Measurements from ENCODE around the gene ATP11B.

ATP11B gene

DNA sequence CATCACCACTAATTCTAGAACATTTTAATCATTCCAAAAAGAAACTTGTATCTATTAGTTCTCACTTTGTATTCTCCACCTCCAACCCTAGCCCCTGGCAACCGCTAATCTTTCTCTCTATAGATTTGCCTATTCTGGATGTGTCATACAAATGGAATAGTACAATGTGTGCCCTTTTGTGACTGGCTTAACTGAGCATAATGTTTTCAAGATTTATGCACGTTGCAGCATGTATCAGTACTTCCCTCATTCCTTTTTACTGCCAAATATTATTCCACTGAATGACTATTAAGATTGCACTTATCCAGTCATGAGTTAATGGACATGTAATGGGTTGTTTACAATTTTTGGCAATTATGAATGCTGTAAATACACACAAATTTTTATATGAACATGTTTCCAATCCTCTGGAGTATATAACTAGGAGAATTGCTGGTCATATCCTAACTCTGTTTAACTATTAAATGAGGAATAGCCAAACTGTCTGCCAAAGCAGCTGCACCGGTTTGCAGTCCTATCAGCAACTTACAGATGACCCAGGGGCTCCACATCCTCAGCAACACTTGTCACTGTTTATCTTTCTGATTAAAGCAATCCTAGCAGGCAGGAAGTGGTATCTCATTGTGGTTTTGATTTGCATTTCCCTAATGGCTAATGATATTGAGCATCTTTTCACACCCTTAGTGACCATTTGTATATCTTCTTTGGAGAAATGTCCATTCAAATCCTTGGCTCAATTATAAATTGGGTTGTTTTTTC lies 144.2 kb downstream of the ATP11B start:
- no peak for DNase-seq (ENCODE audit: low read depth)
- no peak for TF ChIP-seq CTCF (conservative IDR thresholded peaks at IDR 0.05; ENCODE audit: low read length)
- H3K4me3 ChIP-seq (ENCODE audit: low read length) = no peak overlapping the region

GRCh38 chr3:182940266-182940808 lies 147.0 kb downstream of the ATP11B start:
- no peak for TF ChIP-seq CTCF (conservative IDR thresholded peaks at IDR 0.05; ENCODE audit: low read length)
- DNase-seq (ENCODE audit: low read depth) = no peak
- no peak overlapping the region for H3K4me3 ChIP-seq (ENCODE audit: low read length)

GRCh38 chr3:182941719-182942118 lies 148.4 kb downstream of the ATP11B start:
- TF ChIP-seq CTCF (conservative IDR thresholded peaks at IDR 0.05; ENCODE audit: low read length) = no peak
- no peak for DNase-seq (ENCODE audit: low read depth)
- H3K4me3 ChIP-seq (ENCODE audit: low read length) = no peak overlapping the region

DNA sequence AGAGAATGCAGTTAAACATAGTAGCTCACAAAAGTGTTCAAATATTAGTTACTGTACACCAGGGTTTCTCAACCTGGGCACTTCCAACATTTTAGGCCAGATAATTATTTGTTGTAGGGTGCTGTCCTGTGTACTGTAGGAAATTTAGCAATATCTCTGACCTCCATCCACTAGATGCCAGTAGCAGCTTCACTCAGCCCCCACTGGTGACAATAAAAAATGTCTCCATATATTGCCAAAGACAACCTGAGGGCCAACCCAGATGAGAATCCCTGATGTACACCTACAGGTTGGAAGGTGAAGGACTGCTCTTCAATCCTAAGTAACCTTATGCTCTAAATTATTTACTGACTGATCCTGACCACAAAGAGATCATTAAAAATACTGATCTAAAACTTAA lies 154.6 kb downstream of the ATP11B start:
- DNase-seq (ENCODE audit: low read depth) = no peak
- H3K4me3 ChIP-seq (ENCODE audit: low read length) = no peak overlapping the region
- no peak for TF ChIP-seq CTCF (conservative IDR thresholded peaks at IDR 0.05; ENCODE audit: low read length)

DNA sequence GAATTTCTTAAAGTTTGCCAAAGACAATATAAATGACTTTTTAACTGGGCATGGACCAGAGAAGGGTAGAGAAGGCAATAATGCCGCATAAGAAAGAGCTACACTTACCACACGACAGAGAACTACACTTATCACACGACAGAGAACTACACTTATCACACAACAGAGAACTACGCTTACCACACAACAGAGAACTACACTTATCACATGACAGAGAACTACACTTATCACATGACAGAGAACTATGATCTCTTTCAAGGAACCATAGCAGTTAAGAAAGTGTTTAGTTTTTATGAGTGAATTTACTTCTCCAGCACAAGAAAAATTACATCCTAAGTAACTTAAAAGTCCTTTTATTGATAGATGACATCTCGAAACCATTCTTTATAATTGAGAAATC lies 155.0 kb downstream of the ATP11B start:
- TF ChIP-seq CTCF (conservative IDR thresholded peaks at IDR 0.05; ENCODE audit: low read length) = no peak
- no peak overlapping the region for H3K4me3 ChIP-seq (ENCODE audit: low read length)
- DNase-seq (ENCODE audit: low read depth) = no peak

GRCh38 chr3:182949688-182950087 lies 156.4 kb downstream of the ATP11B start:
- TF ChIP-seq CTCF (conservative IDR thresholded peaks at IDR 0.05; ENCODE audit: low read length) = no peak
- DNase-seq (ENCODE audit: low read depth) = no peak
- no peak overlapping the region for H3K4me3 ChIP-seq (ENCODE audit: low read length)

GRCh38 chr3:182954553-182955235 lies 161.4 kb downstream of the ATP11B start:
- no peak for TF ChIP-seq CTCF (conservative IDR thresholded peaks at IDR 0.05; ENCODE audit: low read length)
- DNase-seq (ENCODE audit: low read depth) = no peak
- H3K4me3 ChIP-seq (ENCODE audit: low read length) = no peak overlapping the region
